ENCODE results near the gene TBCEL.

TBCEL gene

DNA sequence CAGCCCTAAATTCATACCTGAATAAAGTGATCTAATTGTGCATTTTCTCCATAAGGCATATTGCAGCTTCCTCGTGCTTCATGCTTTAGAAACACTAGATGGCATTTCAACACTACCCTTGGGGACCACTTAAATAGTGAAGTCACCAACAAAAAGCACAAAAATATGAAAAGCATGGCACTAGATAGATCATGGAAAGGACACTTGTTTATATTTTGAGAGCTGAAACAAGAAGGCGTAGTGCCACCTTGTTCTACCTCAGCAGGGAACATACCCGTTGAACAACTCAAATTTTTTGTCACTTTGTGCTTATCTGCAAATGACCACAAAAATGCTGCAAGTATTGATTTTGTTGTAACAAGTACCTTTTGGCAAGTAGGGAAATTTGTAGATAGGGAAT is 8.6 kb downstream of the TBCEL start:
- no peak for DNase-seq (ENCODE audit: low spot score)
- TF ChIP-seq, protein P1, sequence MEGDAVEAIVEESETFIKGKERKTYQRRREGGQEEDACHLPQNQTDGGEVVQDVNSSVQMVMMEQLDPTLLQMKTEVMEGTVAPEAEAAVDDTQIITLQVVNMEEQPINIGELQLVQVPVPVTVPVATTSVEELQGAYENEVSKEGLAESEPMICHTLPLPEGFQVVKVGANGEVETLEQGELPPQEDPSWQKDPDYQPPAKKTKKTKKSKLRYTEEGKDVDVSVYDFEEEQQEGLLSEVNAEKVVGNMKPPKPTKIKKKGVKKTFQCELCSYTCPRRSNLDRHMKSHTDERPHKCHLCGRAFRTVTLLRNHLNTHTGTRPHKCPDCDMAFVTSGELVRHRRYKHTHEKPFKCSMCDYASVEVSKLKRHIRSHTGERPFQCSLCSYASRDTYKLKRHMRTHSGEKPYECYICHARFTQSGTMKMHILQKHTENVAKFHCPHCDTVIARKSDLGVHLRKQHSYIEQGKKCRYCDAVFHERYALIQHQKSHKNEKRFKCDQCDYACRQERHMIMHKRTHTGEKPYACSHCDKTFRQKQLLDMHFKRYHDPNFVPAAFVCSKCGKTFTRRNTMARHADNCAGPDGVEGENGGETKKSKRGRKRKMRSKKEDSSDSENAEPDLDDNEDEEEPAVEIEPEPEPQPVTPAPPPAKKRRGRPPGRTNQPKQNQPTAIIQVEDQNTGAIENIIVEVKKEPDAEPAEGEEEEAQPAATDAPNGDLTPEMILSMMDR (IDR thresholded peaks at IDR 0.05; ENCODE audit: poor library complexity, severe bottlenecking), result no peak
- H3K36me3 ChIP-seq (ENCODE audit: low read depth), result peaks cover 1% of the 10 kb centered on the region; the same call in 1 of the 2 replicates
- H3K27me3 ChIP-seq (ENCODE audit: insufficient read depth, poor library complexity, severe bottlenecking), result no peaks in the 10 kb centered on the region
- no peaks in the 10 kb centered on the region for H3K9me3 ChIP-seq (ENCODE audit: severe bottlenecking)
- ATAC-seq (ENCODE audit: low read depth), result no peak
- H3K4me1 ChIP-seq (ENCODE audit: insufficient read depth, poor library complexity, severe bottlenecking), result no peaks in the 10 kb centered on the region
- no peak overlapping the region for H3K4me3 ChIP-seq (ENCODE audit: severe bottlenecking)
- no peak overlapping the region for H3K27ac ChIP-seq (ENCODE audit: poor library complexity, severe bottlenecking)

DNA sequence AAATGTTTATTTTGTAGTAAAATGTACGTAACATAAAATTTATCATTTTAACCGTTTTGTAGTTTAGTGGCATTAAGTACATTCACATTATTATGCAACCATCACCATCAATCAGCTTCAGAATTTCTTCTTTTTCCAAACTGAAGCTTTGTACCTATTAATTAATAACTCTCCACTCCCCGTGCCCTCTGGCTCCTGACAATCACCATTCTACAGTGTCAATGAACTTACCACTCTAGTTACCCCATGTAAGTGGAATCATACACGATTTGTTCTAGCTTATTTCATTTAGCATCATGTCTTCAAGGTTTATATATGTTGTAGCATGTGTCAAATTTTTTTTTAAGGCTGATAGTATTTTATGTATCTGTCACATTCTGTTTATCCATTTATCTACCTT is 9.7 kb downstream of the TBCEL start:
- H3K4me1 ChIP-seq (ENCODE audit: insufficient read depth, poor library complexity, severe bottlenecking), result no peaks in the 10 kb centered on the region
- ATAC-seq (ENCODE audit: low read depth) (no peak), DNase-seq (ENCODE audit: low spot score) (no peak)
- no peaks in the 10 kb centered on the region for H3K36me3 ChIP-seq (ENCODE audit: low read depth)
- TF ChIP-seq, protein P1 (IDR thresholded peaks at IDR 0.05; ENCODE audit: poor library complexity, severe bottlenecking), result no peak
- no peaks in the 10 kb centered on the region for H3K27me3 ChIP-seq (ENCODE audit: insufficient read depth, poor library complexity, severe bottlenecking)
- no peaks in the 10 kb centered on the region for H3K9me3 ChIP-seq (ENCODE audit: severe bottlenecking)
- H3K27ac ChIP-seq (ENCODE audit: poor library complexity, severe bottlenecking), result no peak overlapping the region
- no peak overlapping the region for H3K4me3 ChIP-seq (ENCODE audit: severe bottlenecking)

DNA sequence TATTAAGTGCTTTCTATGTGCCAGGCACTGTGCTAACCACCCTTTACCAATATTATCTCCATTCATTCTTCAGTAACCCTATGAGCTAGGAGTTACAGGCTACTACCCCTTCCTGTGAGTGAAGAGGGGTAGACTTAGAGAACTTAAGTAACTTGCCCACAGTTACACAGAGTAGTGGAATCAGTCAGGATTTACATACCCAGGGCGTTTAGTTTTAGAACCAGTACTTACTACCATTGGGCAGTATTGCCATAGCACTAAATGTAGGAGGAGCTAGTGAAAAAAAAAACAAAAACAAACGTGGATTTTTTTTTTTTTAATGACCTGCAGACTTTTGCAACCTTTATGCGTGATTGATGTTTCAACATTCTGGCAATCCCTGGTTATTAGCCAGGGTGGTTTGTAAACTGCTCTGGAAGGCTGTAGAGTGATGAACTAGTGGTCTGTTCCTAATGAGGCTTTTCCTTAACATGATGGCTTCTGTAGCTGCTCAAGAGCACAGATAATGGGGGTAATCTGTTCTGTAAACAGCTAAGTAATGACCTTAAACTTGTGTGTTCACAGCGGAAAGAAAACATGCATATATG is 11.4 kb downstream of the TBCEL start:
- TF ChIP-seq, protein P1 (IDR thresholded peaks at IDR 0.05; ENCODE audit: poor library complexity, severe bottlenecking), result no peak
- DNase-seq (ENCODE audit: low spot score) (no peak), ATAC-seq (ENCODE audit: low read depth) (no peak)
- H3K27ac ChIP-seq (ENCODE audit: poor library complexity, severe bottlenecking), result no peak overlapping the region
- H3K4me1 ChIP-seq (ENCODE audit: insufficient read depth, poor library complexity, severe bottlenecking), result no peaks in the 10 kb centered on the region
- peaks cover 5% of the 10 kb centered on the region; the same call in 1 of the 2 replicates for H3K36me3 ChIP-seq (ENCODE audit: low read depth)
- no peaks in the 10 kb centered on the region for H3K9me3 ChIP-seq (ENCODE audit: severe bottlenecking)
- H3K27me3 ChIP-seq (ENCODE audit: insufficient read depth, poor library complexity, severe bottlenecking), result no peaks in the 10 kb centered on the region
- no peak overlapping the region for H3K4me3 ChIP-seq (ENCODE audit: severe bottlenecking)

DNA sequence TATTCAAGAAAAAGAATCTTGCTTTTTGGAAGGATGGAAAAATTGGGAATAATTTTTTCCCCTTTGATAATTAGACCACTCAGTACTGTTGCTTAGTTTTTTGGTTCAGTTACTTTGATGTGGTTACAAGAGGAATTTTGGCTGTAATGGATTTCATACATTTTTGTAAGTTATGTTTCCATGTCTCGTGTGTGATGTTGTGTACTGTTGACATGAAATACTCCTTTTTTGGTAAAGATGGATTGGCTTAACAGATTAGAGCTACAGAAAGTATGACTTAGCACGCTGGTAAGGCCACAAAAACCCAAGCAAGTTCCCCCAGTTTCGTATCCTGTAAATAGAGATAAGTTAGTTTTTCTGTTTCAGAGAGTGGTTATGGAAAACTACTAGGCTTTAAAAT is 11.9 kb downstream of the TBCEL start:
- ATAC-seq (ENCODE audit: low read depth), result no peak
- Histone ChIP-seq H3K36me3 (ENCODE audit: low read depth) (peaks cover 5% of the 10 kb centered on the region; the same call in 1 of the 2 replicates), H3K27me3 (ENCODE audit: insufficient read depth, poor library complexity, severe bottlenecking) (no peaks in the 10 kb centered on the region), H3K4me3 (ENCODE audit: severe bottlenecking) (no peak overlapping the region), H3K27ac (ENCODE audit: poor library complexity, severe bottlenecking) (no peak overlapping the region), H3K9me3 (ENCODE audit: severe bottlenecking) (no peaks in the 10 kb centered on the region), H3K4me1 (ENCODE audit: insufficient read depth, poor library complexity, severe bottlenecking) (no peaks in the 10 kb centered on the region)
- TF ChIP-seq, protein P1 (IDR thresholded peaks at IDR 0.05; ENCODE audit: poor library complexity, severe bottlenecking), result no peak
- no peak for DNase-seq (ENCODE audit: low spot score)

DNA sequence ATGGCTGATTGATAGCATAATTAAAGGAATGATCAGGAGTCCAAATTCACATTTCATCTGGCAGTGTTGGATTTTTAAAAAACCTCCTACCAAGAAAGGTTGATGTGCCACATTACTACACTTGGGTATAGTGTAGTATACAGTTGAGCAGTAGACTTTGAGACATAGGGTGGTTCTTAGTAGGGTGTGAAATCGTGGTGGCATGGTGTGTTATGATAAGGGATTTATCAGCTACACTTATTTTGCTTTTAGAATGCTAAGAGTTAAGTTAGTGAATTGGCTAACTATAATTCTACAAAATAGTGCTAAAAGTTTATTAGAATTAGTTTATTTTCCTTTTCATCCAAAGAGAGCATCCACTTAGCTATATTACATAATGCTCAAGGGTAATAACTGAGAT is 13.1 kb downstream of the TBCEL start:
- Histone ChIP-seq H3K27me3 (ENCODE audit: insufficient read depth, poor library complexity, severe bottlenecking) (no peaks in the 10 kb centered on the region), H3K9me3 (ENCODE audit: severe bottlenecking) (no peaks in the 10 kb centered on the region), H3K4me1 (ENCODE audit: insufficient read depth, poor library complexity, severe bottlenecking) (no peaks in the 10 kb centered on the region), H3K27ac (ENCODE audit: poor library complexity, severe bottlenecking) (no peak overlapping the region), H3K36me3 (ENCODE audit: low read depth) (peaks cover 5% of the 10 kb centered on the region; the same call in 1 of the 2 replicates), H3K4me3 (ENCODE audit: severe bottlenecking) (no peak overlapping the region)
- TF ChIP-seq, protein P1 (IDR thresholded peaks at IDR 0.05; ENCODE audit: poor library complexity, severe bottlenecking), result no peak
- DNase-seq (ENCODE audit: low spot score) (no peak), ATAC-seq (ENCODE audit: low read depth) (no peak)

Data from RWPE2 (cell line).